Colonic mucosa (tissue), 4 donors: ENCODE results near the gene RAP1GAP2. TPM values are rescaled to one million over a fixed set of nuclear protein-coding genes. Genes with fewer than 3 reads are reported as not detected.

ENCODE experiments used
- DNase-seq: peaks from one replicate; pipeline ENCODE4 v3.0.0-alpha.2; 2020
- H3K27ac ChIP-seq: fragments of 200-600 bp; one replicate; pipeline ENCODE4 v1.8.0; 2021
- H3K27me3 ChIP-seq: fragments of 200-600 bp; one replicate; pipeline ENCODE4 v1.8.0; 2021
- H3K36me3 ChIP-seq: fragments of 200-600 bp; one replicate; pipeline ENCODE4 v1.8.0; 2021
- H3K4me1 ChIP-seq: fragments of 200-600 bp; one replicate; pipeline ENCODE4 v1.8.0; 2021; ENCODE audit warnings: mild to moderate bottlenecking
- H3K4me3 ChIP-seq: fragments of 200-600 bp; one replicate; pipeline ENCODE4 v1.8.0; 2021
- H3K9ac ChIP-seq, 2 donors: one replicate each; pipeline ENCODE4 v1.7.0; 2013; ENCODE audit warnings: control low read depth in 2 of 2, low read depth in 2 of 2, low read length in 2 of 2
- H3K9me3 ChIP-seq: fragments of 200-600 bp; one replicate; pipeline ENCODE4 v1.8.0; 2021
- intact Hi-C: fragments of 100-400 bp; cut with DNase I; formaldehyde crosslinking; loops from one replicate; pipeline ENCODE4 v1.14.1; 2022
- total RNA-seq, 2 donors: library from RNA; stranded (reverse); fragmentation: NEBNext Ultra II Directional in 1 of 2; extraction: Animal tissue kit (Norgen Biotek cat#: 25700) in 1 of 2; gene quantifications; one replicate each; pipeline ENCODE4 v1.2.1, GENCODE V29; 2021
- TF ChIP-seq, protein P1 (sequence below): fragments of 200-600 bp; IDR thresholded peaks from one replicate; pipeline ENCODE4 v1.8.0; 2022; ENCODE audit warnings: antibody characterized with exemption, mild to moderate bottlenecking
- donor health status: healthy.
- donor health status: DM: no; HTN: no; CAD: no.
- donor health status: DM: no; HTN: no; CAD: no.

Gene RAP1GAP2
- total RNA-seq, 2 donors from 2014 or later = 45.2 to 45.4 TPM

DNA sequence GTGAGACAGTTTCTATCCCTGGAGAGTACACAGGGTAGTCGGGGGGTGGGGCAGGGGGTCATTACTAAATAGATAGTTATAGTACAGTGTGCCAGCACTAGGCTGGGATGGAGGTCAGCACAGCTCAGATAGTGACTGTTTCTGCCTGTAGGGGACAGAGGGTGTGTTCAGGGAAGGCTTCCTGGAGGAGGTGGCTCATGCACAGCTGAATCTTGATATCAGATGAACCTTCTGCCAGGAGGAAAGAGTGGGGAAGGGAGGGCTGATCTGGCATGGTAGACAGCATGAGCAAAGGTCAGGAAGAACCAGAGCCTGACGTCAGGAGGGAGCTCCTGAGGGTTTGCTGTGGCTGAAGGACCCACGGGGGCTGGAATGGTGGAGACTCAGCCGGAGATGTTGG, 210.6 kb downstream of the RAP1GAP2 start:
- Histone ChIP-seq H3K27me3 (no peaks in the 10 kb centered on the region), H3K36me3 (no peaks in the 10 kb centered on the region), H3K4me1 (peaks cover 14% of the 10 kb centered on the region), H3K9ac (no peak overlapping the region), H3K4me3 (no peak overlapping the region), H3K9me3 (no peaks in the 10 kb centered on the region), H3K27ac (no peak overlapping the region)
- intact Hi-C loops = no loop called here
- TF ChIP-seq, protein P1, sequence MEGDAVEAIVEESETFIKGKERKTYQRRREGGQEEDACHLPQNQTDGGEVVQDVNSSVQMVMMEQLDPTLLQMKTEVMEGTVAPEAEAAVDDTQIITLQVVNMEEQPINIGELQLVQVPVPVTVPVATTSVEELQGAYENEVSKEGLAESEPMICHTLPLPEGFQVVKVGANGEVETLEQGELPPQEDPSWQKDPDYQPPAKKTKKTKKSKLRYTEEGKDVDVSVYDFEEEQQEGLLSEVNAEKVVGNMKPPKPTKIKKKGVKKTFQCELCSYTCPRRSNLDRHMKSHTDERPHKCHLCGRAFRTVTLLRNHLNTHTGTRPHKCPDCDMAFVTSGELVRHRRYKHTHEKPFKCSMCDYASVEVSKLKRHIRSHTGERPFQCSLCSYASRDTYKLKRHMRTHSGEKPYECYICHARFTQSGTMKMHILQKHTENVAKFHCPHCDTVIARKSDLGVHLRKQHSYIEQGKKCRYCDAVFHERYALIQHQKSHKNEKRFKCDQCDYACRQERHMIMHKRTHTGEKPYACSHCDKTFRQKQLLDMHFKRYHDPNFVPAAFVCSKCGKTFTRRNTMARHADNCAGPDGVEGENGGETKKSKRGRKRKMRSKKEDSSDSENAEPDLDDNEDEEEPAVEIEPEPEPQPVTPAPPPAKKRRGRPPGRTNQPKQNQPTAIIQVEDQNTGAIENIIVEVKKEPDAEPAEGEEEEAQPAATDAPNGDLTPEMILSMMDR = no peak
- no peak for DNase-seq

- intact Hi-C loops = no loop called here
- Histone ChIP-seq H3K36me3 (no peaks in the 10 kb centered on the region), H3K4me1 (peaks cover 14% of the 10 kb centered on the region), H3K9ac (no peak overlapping the region), H3K4me3 (no peak overlapping the region), H3K27me3 (no peaks in the 10 kb centered on the region), H3K9me3 (no peaks in the 10 kb centered on the region), H3K27ac (no peak overlapping the region)
- TF ChIP-seq, protein P1 = no peak
- no peak for DNase-seq
Observed at GRCh38 chr17:3007651-3008121, 211.4 kb downstream of the RAP1GAP2 start.

GRCh38 chr17:3008336-3009288, 212.4 kb downstream of the RAP1GAP2 start:
- no peak for DNase-seq
- H3K9ac ChIP-seq = no peak overlapping the region
- no peaks in the 10 kb centered on the region for H3K9me3 ChIP-seq
- no peaks in the 10 kb centered on the region for H3K36me3 ChIP-seq
- no peak overlapping the region for H3K27ac ChIP-seq
- intact Hi-C loops = no loop called here
- H3K27me3 ChIP-seq = no peaks in the 10 kb centered on the region
- no peak overlapping the region for H3K4me3 ChIP-seq
- H3K4me1 ChIP-seq = peaks cover 10% of the 10 kb centered on the region
- TF ChIP-seq, protein P1 = no peak

GRCh38 chr17:3009411-3009920, 213.2 kb downstream of the RAP1GAP2 start:
- TF ChIP-seq, protein P1 = no peak
- Histone ChIP-seq H3K9ac (no peak overlapping the region), H3K27me3 (no peaks in the 10 kb centered on the region), H3K36me3 (no peaks in the 10 kb centered on the region), H3K27ac (no peak overlapping the region), H3K4me3 (no peak overlapping the region), H3K4me1 (peaks cover 4% of the 10 kb centered on the region), H3K9me3 (no peaks in the 10 kb centered on the region)
- no peak for DNase-seq
- intact Hi-C loops = no loop called here

- Histone ChIP-seq H3K27me3 (no peaks in the 10 kb centered on the region), H3K36me3 (no peaks in the 10 kb centered on the region)
- intact Hi-C loops = loop anchor here (5.0 kb wide), 2 partner anchors 165 to 185 kb away; no protein-coding TSS in a partner anchor
Observed at GRCh38 chr17:3011891-3012290, 215.7 kb downstream of the RAP1GAP2 start.

More at GRCh38 chr17:3011891-3012290, 215.7 kb downstream of the RAP1GAP2 start:
- Histone ChIP-seq H3K4me1 (no peaks in the 10 kb centered on the region), H3K4me3 (no peak overlapping the region), H3K27ac (peak overlapping the region; percentile 37), H3K9me3 (no peaks in the 10 kb centered on the region), H3K9ac (peak overlapping the region in 1 of 2 donors; percentile 40)
- DNase-seq = no peak
- TF ChIP-seq, protein P1 = no peak
